H9 (cell line): ENCODE results near the gene PASK. TPM values are rescaled to one million over a fixed set of nuclear protein-coding genes. Genes with fewer than 3 reads are reported as not detected.

ENCODE experiments used
- DNase-seq: peaks from one replicate; pipeline ENCODE4 v3.0.0-alpha.2; 2017
- H2AFZ ChIP-seq: one replicate; pipeline ENCODE4 v1.6.1; 2013; ENCODE audit warnings: mild to moderate bottlenecking, low read length, control low read depth, moderate library complexity
- H2AK5ac ChIP-seq: 2 replicates; pipeline ENCODE4 v1.6.1; 2013; ENCODE audit warnings: low read length, control low read depth, mixed read lengths; ENCODE audit not compliant: insufficient read length
- H2BK120ac ChIP-seq: one replicate; pipeline ENCODE4 v1.6.1; 2013; ENCODE audit warnings: low read depth, mild to moderate bottlenecking, low read length, control low read depth, inconsistent platforms; ENCODE audit not compliant: poor library complexity, severe bottlenecking
- H2BK12ac ChIP-seq: 2 replicates; pipeline ENCODE4 v1.6.1; 2013; ENCODE audit warnings: low read length, control low read depth, mixed read lengths, low read depth; ENCODE audit not compliant: insufficient read length
- H2BK15ac ChIP-seq: 2 replicates; pipeline ENCODE4 v1.6.1; 2013; ENCODE audit warnings: low read depth, low read length, control low read depth
- H2BK20ac ChIP-seq: one replicate; pipeline ENCODE4 v1.6.1; 2013; ENCODE audit warnings: low read depth, mild to moderate bottlenecking, low read length, control low read depth, inconsistent platforms; ENCODE audit not compliant: poor library complexity, severe bottlenecking
- H2BK5ac ChIP-seq: 2 replicates; pipeline ENCODE4 v1.6.1; 2013; ENCODE audit warnings: low read length, control low read depth, mixed read lengths; ENCODE audit not compliant: insufficient read length
- H3K14ac ChIP-seq: 2 replicates; pipeline ENCODE4 v1.6.1; 2013; ENCODE audit warnings: low read length, control low read depth; ENCODE audit not compliant: insufficient read depth
- H3K18ac ChIP-seq: 2 replicates; pipeline ENCODE4 v1.6.1; 2013; ENCODE audit warnings: low read depth, mild to moderate bottlenecking, mixed read lengths, low read length, control low read depth; ENCODE audit not compliant: insufficient read length
- H3K23ac ChIP-seq: 2 replicates; pipeline ENCODE4 v1.6.1; 2013; ENCODE audit warnings: low read length, control low read depth, mixed read lengths, low read depth; ENCODE audit not compliant: insufficient read length
- H3K23me2 ChIP-seq: 2 replicates; pipeline ENCODE4 v1.6.1; 2013; ENCODE audit warnings: low read depth, mild to moderate bottlenecking, mixed read lengths, low read length, control low read depth; ENCODE audit not compliant: insufficient read length, poor library complexity, severe bottlenecking
- H3K27ac ChIP-seq: 2 replicates; pipeline ENCODE4 v1.5.1; 2013; ENCODE audit warnings: low read length, control low read depth, mixed read lengths, low read depth; ENCODE audit not compliant: insufficient read length
- H3K27me3 ChIP-seq: 2 replicates; pipeline ENCODE4 v1.6.1; 2013; ENCODE audit warnings: low read length, control low read depth, inconsistent platforms; ENCODE audit not compliant: insufficient read depth
- H3K4ac ChIP-seq: 2 replicates; pipeline ENCODE4 v1.6.1; 2013; ENCODE audit warnings: low read depth, mild to moderate bottlenecking, control low read depth, inconsistent platforms, low read length, moderate library complexity
- H3K4me1 ChIP-seq: 2 replicates; pipeline ENCODE4 v1.6.1; 2013; ENCODE audit warnings: low read length, control low read depth, inconsistent platforms; ENCODE audit not compliant: insufficient read depth
- H3K4me2 ChIP-seq: 2 replicates; pipeline ENCODE4 v1.6.1; 2013; ENCODE audit warnings: low read length, control low read depth, mixed read lengths; ENCODE audit not compliant: insufficient read length, insufficient read depth
- H3K56ac ChIP-seq: 2 replicates; pipeline ENCODE4 v1.6.1; 2013; ENCODE audit warnings: low read depth, mild to moderate bottlenecking, mixed read lengths, low read length, control low read depth; ENCODE audit not compliant: insufficient read length
- H3K79me1 ChIP-seq: 2 replicates; pipeline ENCODE4 v1.6.1; 2013; ENCODE audit warnings: low read depth, mild to moderate bottlenecking, moderate library complexity, low read length, control low read depth, inconsistent platforms; ENCODE audit not compliant: insufficient read depth, poor library complexity, severe bottlenecking
- H3K79me2 ChIP-seq: 2 replicates; pipeline ENCODE4 v1.6.1; 2013; ENCODE audit warnings: low read length, control low read depth, inconsistent platforms; ENCODE audit not compliant: insufficient read depth
- H3K9ac ChIP-seq: 2 replicates; pipeline ENCODE4 v1.6.1; 2013; ENCODE audit warnings: low read length, control low read depth, mixed read lengths; ENCODE audit not compliant: insufficient read length; ENCODE audit errors: extremely low read depth
- H3K9me3 ChIP-seq: one replicate; pipeline ENCODE4 v1.6.1; 2013; ENCODE audit warnings: low read depth, low read length, inconsistent platforms; ENCODE audit not compliant: control insufficient read depth
- H3T11ph ChIP-seq: one replicate; pipeline ENCODE4 v1.6.1; 2013; ENCODE audit warnings: mild to moderate bottlenecking, low read length, control low read depth, inconsistent platforms
- H4K20me1 ChIP-seq: one replicate; pipeline ENCODE4 v1.6.1; 2013; ENCODE audit not compliant: control insufficient read depth, insufficient read length, insufficient read depth
- H4K5ac ChIP-seq: 2 replicates; pipeline ENCODE4 v1.6.1; 2013; ENCODE audit warnings: low read depth, mild to moderate bottlenecking, mixed read lengths, low read length, control low read depth; ENCODE audit not compliant: insufficient read length
- H4K8ac ChIP-seq: replicated peaks from 2 replicates; pipeline ENCODE4 v1.6.1; 2013; ENCODE audit warnings: low read length, control low read depth, mixed read lengths, low read depth; ENCODE audit not compliant: insufficient read length
- H4K91ac ChIP-seq: 2 replicates; pipeline ENCODE4 v1.6.1; 2013; ENCODE audit warnings: low read depth, mild to moderate bottlenecking, moderate library complexity, mixed read lengths, low read length, control low read depth; ENCODE audit not compliant: insufficient read length
- H3K27ac Mint-ChIP-seq, 3 experiments: 2 replicates in 2 of 3; 3 replicates in 1 of 3; pipeline ENCODE4 v1.8.0; 2020 to 2021; ENCODE audit warnings: mixed read lengths in 3 of 3, mild to moderate bottlenecking in 1 of 3, moderate library complexity in 1 of 3
- H3K27me3 Mint-ChIP-seq: 2 replicates; pipeline ENCODE4 v1.8.0; 2021; ENCODE audit warnings: low read depth, mild to moderate bottlenecking, moderate library complexity, mixed read lengths
- H3K36me3 Mint-ChIP-seq, 3 experiments: 2 replicates in 2 of 3; 3 replicates in 1 of 3; pipeline ENCODE4 v1.8.0; 2020 to 2021; ENCODE audit warnings: low read depth in 3 of 3, mixed read lengths in 3 of 3; ENCODE audit not compliant: insufficient read depth in 1 of 3
- H3K4me1 Mint-ChIP-seq, 2 experiments: 2 replicates each; pipeline ENCODE4 v1.8.0; 2020; ENCODE audit warnings: mixed read lengths in 2 of 2
- H3K4me3 Mint-ChIP-seq, 2 experiments: 2 replicates in 1 of 2; 3 replicates in 1 of 2; pipeline ENCODE4 v1.8.0; 2020 to 2021; ENCODE audit warnings: mild to moderate bottlenecking in 2 of 2, mixed read lengths in 2 of 2, moderate library complexity in 1 of 2
- H3K9me3 Mint-ChIP-seq, 2 experiments: 2 replicates in 1 of 2; 3 replicates in 1 of 2; pipeline ENCODE4 v1.8.0; 2020; ENCODE audit warnings: mild to moderate bottlenecking in 2 of 2, mixed read lengths in 2 of 2, moderate library complexity in 1 of 2
- CTCF ChIP-seq: fragments of 200-600 bp; sonication (generic); conservative IDR thresholded peaks from 3 replicates; pipeline ENCODE4 v1.8.0; 2021; ENCODE audit warnings: antibody characterized with exemption, mild to moderate bottlenecking
- WGBS: extraction: QIAGEN DNeasy Blood & Tissue Kit; methylation state at CpG from one replicate; pipeline ENCODE4 v1.1.7; 2013; ENCODE audit warnings: missing lambda C conversion rate, low lambda C conversion rate, mixed read lengths; ENCODE audit not compliant: insufficient read length; ENCODE audit errors: extremely low coverage; 5-methylcytosine and 5-hydroxymethylcytosine counted together
- total RNA-seq: library from RNA; stranded (reverse); gene quantifications from 2 replicates; pipeline ENCODE4 v1.2.1, GENCODE V29; 2021

Gene PASK
- total RNA-seq, 1 experiment from 2014 or later: 68.0 TPM

DNA sequence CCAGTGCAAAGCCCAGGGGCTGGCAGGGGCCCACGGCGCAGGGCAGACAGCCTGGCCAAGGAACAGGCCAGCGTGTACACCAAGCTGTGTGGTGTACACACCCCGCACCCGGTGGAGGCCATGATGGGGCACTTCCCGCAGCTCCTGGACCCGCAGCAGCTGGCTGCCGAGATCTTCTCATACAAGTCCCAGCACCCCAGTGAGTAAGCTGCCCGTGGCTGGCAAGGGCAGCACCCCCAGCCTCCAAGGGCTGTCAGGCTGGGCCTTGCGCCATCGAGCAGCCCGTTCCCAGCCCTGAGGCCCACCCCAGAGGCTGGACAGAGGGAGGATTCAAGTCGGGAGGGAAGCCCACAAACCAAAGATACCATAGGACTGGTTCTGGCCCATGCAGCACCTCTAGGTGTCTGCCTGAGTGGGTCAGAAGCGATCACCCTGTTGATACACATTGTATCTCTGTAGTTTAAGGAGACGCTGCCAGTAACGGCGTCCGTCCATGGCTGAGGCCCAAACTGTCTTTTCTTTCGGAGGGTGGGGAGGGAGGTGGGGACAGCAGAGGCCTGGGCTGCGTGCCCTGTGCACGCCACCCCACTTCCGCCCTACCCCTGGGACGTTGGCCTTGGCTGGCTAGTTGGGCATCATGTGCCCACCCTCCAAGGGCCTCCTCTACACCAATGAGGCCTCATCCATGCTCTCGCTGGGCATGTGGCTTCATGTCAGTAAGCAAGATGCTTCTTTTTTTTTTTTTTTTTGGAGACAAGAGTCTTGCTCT lies 30.4 kb downstream of the PASK start:
- H2BK15ac ChIP-seq: no peak overlapping the region
- Mint-ChIP-seq H3K27ac (no peak overlapping the region), H3K36me3 (peaks cover 13 to 68% (median 58%) of the 10 kb centered on the region in 3 experiments; a peak in 6 of 7 replicates), H3K4me3 (no peak overlapping the region), H3K27me3 (no peaks in the 10 kb centered on the region), H3K9me3 (no peaks in the 10 kb centered on the region), H3K4me1 (no peaks in the 10 kb centered on the region)
- H3K27ac ChIP-seq: no peak overlapping the region
- no peak overlapping the region for H3K4me2 ChIP-seq
- H2AFZ ChIP-seq: no peak overlapping the region
- H2BK20ac ChIP-seq: no peak overlapping the region
- no peak overlapping the region for H3K9ac ChIP-seq
- no peak overlapping the region for H2BK12ac ChIP-seq
- H3K23me2 ChIP-seq: no peaks in the 10 kb centered on the region
- WGBS: no CpG with 5 or more reads among the region's 24 CpGs
- no peak overlapping the region for H3T11ph ChIP-seq
- H2BK5ac ChIP-seq: no peak overlapping the region
- no peak overlapping the region for H4K91ac ChIP-seq
- H2AK5ac ChIP-seq: no peak overlapping the region
- TF ChIP-seq CTCF: no peak
- no peaks in the 10 kb centered on the region for H4K20me1 ChIP-seq
- H3K27me3 ChIP-seq: no peaks in the 10 kb centered on the region
- no peak overlapping the region for H3K56ac ChIP-seq
- DNase-seq: peak; percentile 23
- H3K79me1 ChIP-seq: no peaks in the 10 kb centered on the region
- no peaks in the 10 kb centered on the region for H3K9me3 ChIP-seq
- H3K79me2 ChIP-seq: no peaks in the 10 kb centered on the region
- H3K4ac ChIP-seq: no peak overlapping the region
- H4K5ac ChIP-seq: no peak overlapping the region
- H3K18ac ChIP-seq: no peak overlapping the region
- H4K8ac ChIP-seq: no peak overlapping the region
- no peak overlapping the region for H3K14ac ChIP-seq
- no peak overlapping the region for H3K23ac ChIP-seq
- no peak overlapping the region for H2BK120ac ChIP-seq
- H3K4me1 ChIP-seq: no peaks in the 10 kb centered on the region
